ENCODE data around the gene LRIG1.

The LRIG1 gene

DNA sequence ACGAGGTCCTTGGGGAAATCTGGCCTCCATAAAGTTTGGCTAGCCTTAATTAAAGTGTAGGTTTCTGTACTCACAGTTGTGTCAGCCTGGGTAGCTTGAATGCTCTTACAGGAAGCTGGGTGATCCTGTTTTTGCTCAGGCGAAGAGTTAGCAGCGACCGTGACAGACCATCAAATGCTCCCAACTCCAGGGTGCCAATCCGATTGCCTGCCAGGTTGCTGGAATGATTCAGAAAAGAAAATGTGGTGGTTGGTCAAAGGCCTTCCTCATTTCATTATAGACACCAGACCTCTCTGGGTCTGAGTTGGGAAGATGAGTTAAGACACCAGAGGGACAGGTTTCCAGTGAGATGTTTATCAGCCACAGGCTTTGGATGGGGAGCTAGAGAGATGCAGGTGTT, 86.0 kb downstream of the LRIG1 start:
- no peaks in the 10 kb centered on the region for H3K4me1 ChIP-seq (ENCODE audit: low read length)
- H3K36me3 ChIP-seq (replicated peaks; ENCODE audit: low read depth, low read length), result peaks cover 66% of the 10 kb centered on the region
- no peaks in the 10 kb centered on the region for H4K20me1 ChIP-seq (ENCODE audit: insufficient read depth, low read length)
- H2AFZ ChIP-seq (ENCODE audit: low read depth, low read length), result no peak overlapping the region
- no peak overlapping the region for H3K4me2 ChIP-seq (ENCODE audit: low read length)
- H3K9me3 ChIP-seq (ENCODE audit: insufficient read depth, low read length), result no peaks in the 10 kb centered on the region
- H3K27ac ChIP-seq (ENCODE audit: low read length), result no peak overlapping the region
- H3K27me3 ChIP-seq (ENCODE audit: low read depth, low read length), result no peaks in the 10 kb centered on the region
- H3K9ac ChIP-seq (ENCODE audit: low read length), result no peak overlapping the region
- H3K79me2 ChIP-seq (ENCODE audit: low read length), result peaks cover 17% of the 10 kb centered on the region
- TF ChIP-seq EZH2phosphoT487 (IDR thresholded peaks at IDR 0.05; ENCODE audit: low read depth), result no peak
- TF ChIP-seq, protein P1, sequence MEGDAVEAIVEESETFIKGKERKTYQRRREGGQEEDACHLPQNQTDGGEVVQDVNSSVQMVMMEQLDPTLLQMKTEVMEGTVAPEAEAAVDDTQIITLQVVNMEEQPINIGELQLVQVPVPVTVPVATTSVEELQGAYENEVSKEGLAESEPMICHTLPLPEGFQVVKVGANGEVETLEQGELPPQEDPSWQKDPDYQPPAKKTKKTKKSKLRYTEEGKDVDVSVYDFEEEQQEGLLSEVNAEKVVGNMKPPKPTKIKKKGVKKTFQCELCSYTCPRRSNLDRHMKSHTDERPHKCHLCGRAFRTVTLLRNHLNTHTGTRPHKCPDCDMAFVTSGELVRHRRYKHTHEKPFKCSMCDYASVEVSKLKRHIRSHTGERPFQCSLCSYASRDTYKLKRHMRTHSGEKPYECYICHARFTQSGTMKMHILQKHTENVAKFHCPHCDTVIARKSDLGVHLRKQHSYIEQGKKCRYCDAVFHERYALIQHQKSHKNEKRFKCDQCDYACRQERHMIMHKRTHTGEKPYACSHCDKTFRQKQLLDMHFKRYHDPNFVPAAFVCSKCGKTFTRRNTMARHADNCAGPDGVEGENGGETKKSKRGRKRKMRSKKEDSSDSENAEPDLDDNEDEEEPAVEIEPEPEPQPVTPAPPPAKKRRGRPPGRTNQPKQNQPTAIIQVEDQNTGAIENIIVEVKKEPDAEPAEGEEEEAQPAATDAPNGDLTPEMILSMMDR (IDR thresholded peaks at IDR 0.05; ENCODE audit: low read depth, low read length), result no peak
- no peak overlapping the region for H3K4me3 ChIP-seq (ENCODE audit: low read length)

DNA sequence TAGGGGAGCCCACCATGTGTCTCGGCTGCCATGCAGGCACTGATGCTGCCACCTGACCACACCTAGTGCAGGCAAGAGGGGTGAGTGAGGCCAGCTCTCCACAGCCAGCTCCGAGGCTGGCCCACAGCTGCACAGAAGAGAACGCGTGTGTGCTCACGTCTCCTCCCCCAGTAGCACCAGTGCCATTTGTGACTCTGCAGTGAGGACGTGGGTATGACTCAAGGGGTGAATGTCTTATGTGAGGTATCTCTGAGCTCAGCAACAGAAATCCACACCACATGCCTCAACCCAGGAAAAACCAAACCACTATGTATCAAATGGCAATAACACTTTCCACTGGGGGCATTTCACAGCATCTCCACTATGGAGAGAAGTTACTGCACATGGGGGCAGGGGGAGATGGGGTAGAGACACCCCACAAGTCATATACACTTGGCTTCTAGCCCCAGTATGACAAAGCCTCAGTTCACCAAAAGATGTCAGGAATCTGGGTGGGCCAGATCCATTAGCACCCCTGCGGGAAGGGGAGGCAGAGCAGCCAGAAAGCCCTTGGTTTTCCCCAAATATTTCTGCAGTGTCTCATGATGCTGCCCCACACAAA, 87.6 kb downstream of the LRIG1 start:
- H3K4me2 ChIP-seq (ENCODE audit: low read length), result no peak overlapping the region
- no peak overlapping the region for H2AFZ ChIP-seq (ENCODE audit: low read depth, low read length)
- no peak overlapping the region for H3K4me3 ChIP-seq (ENCODE audit: low read length)
- H3K27ac ChIP-seq (ENCODE audit: low read length), result no peak overlapping the region
- H3K9ac ChIP-seq (ENCODE audit: low read length), result no peak overlapping the region
- no peaks in the 10 kb centered on the region for H3K9me3 ChIP-seq (ENCODE audit: insufficient read depth, low read length)
- no peaks in the 10 kb centered on the region; the same call in 1 of the 2 replicates for H3K4me1 ChIP-seq (ENCODE audit: low read length)
- H4K20me1 ChIP-seq (ENCODE audit: insufficient read depth, low read length), result no peaks in the 10 kb centered on the region
- no peaks in the 10 kb centered on the region for H3K27me3 ChIP-seq (ENCODE audit: low read depth, low read length)
- TF ChIP-seq, protein P1 (IDR thresholded peaks at IDR 0.05; ENCODE audit: low read depth, low read length), result no peak
- TF ChIP-seq EZH2phosphoT487 (IDR thresholded peaks at IDR 0.05; ENCODE audit: low read depth), result no peak
- peaks cover 1% of the 10 kb centered on the region for H3K79me2 ChIP-seq (ENCODE audit: low read length)
- H3K36me3 ChIP-seq (replicated peaks; ENCODE audit: low read depth, low read length), result peaks cover 66% of the 10 kb centered on the region

DNA sequence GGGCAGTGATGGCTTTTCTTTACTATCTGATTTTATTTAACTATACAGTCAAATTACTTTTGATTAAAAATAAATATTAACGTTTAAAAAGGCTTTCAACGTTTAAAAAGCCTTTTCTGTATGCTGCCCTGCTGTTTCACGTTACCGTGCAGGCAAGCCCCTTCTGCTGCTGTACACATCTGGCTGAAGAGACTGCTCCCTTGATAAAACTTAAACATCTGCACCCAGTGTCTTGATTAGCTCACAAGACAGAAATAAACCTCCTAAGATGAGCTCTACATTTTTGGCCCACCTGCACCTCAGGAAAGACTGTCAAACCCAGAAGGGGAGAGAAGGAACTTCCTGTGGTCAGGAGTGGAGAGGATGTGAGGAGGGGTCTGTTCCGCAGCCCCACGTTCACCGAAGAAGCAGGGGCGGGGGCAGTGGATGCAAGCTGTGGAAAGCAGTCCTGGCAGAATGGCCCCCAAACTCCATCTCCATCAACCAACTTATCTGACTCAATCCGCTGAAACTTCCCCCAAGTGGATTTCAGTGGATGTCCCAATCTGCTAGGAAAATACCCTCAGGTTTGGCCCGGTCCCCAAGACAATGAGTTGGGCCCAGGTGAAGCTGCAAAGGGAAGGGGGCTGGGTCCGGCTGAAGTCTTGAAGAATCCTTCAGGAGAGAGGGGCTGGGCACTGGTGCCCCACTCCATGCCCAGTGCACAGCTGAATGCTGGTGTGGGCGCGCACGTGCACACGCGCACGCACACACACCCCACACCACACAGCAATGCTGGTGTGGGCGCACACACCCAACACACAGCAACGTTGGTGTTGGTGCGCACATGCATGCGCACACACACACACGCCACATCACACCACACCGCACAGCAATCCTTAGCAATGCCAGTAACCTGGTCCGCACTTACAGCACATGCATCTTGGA, 88.6 kb downstream of the LRIG1 start:
- no peak overlapping the region for H3K9ac ChIP-seq (ENCODE audit: low read length)
- no peaks in the 10 kb centered on the region for H3K9me3 ChIP-seq (ENCODE audit: insufficient read depth, low read length)
- no peak overlapping the region for H3K4me2 ChIP-seq (ENCODE audit: low read length)
- 0 out of 2 replicates have a peak, but pooled peaks cover 3% of the 10 kb centered on the region for H4K20me1 ChIP-seq (ENCODE audit: insufficient read depth, low read length)
- peaks cover 67% of the 10 kb centered on the region for H3K36me3 ChIP-seq (replicated peaks; ENCODE audit: low read depth, low read length)
- H2AFZ ChIP-seq (ENCODE audit: low read depth, low read length), result no peak overlapping the region
- peaks cover 10% of the 10 kb centered on the region for H3K4me1 ChIP-seq (ENCODE audit: low read length)
- no peak overlapping the region for H3K27ac ChIP-seq (ENCODE audit: low read length)
- H3K27me3 ChIP-seq (ENCODE audit: low read depth, low read length), result no peaks in the 10 kb centered on the region
- TF ChIP-seq, protein P1 (IDR thresholded peaks at IDR 0.05; ENCODE audit: low read depth, low read length), result no peak
- no peak for TF ChIP-seq EZH2phosphoT487 (IDR thresholded peaks at IDR 0.05; ENCODE audit: low read depth)
- no peaks in the 10 kb centered on the region for H3K79me2 ChIP-seq (ENCODE audit: low read length)
- no peak overlapping the region for H3K4me3 ChIP-seq (ENCODE audit: low read length)

DNA sequence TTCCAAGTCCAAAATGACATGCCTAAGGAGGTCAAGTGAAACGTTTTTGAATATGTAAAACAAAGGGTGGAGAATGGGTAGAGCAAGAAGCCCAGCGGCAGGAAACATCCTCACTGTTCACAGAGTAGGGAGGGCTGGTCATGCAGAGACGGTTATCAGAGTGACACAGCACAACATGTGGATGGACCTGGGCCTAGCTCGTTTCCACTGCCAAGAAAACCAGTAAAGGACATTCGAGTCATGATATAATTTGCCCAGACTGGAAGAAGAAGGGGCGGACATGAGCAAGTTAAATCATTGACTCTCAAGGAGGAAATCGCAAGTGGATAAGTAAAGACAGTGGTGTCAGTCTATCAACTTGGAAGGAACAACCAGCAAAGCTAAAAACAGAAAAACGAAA, 89.3 kb downstream of the LRIG1 start:
- Histone ChIP-seq H3K9ac (ENCODE audit: low read length) (no peak overlapping the region), H4K20me1 (ENCODE audit: insufficient read depth, low read length) (0 out of 2 replicates have a peak, but pooled peaks cover 3% of the 10 kb centered on the region), H3K36me3 (replicated peaks; ENCODE audit: low read depth, low read length) (peaks cover 70% of the 10 kb centered on the region), H2AFZ (ENCODE audit: low read depth, low read length) (no peak overlapping the region), H3K4me3 (ENCODE audit: low read length) (no peak overlapping the region), H3K9me3 (ENCODE audit: insufficient read depth, low read length) (no peaks in the 10 kb centered on the region), H3K79me2 (ENCODE audit: low read length) (no peaks in the 10 kb centered on the region), H3K4me2 (ENCODE audit: low read length) (no peak overlapping the region), H3K4me1 (ENCODE audit: low read length) (peaks cover 10% of the 10 kb centered on the region), H3K27me3 (ENCODE audit: low read depth, low read length) (no peaks in the 10 kb centered on the region), H3K27ac (ENCODE audit: low read length) (no peak overlapping the region)
- TF ChIP-seq, protein P1 (IDR thresholded peaks at IDR 0.05; ENCODE audit: low read depth, low read length), result no peak
- no peak for TF ChIP-seq EZH2phosphoT487 (IDR thresholded peaks at IDR 0.05; ENCODE audit: low read depth)

Measured in OCI-LY3 (cell line).